ENCODE measurements around the gene FADS2. TPM values are rescaled to one million over a fixed set of nuclear protein-coding genes. Genes with fewer than 3 reads are reported as not detected.
"Not testable (repeated sequence)": the region's sequence is repeated elsewhere in the genome, so short reads cannot be mapped to it uniquely, and the experiment has no call there.

The FADS2 gene
- total and polyA plus RNA-seq, 2 donors = 11.2 to 39.5 TPM

DNA sequence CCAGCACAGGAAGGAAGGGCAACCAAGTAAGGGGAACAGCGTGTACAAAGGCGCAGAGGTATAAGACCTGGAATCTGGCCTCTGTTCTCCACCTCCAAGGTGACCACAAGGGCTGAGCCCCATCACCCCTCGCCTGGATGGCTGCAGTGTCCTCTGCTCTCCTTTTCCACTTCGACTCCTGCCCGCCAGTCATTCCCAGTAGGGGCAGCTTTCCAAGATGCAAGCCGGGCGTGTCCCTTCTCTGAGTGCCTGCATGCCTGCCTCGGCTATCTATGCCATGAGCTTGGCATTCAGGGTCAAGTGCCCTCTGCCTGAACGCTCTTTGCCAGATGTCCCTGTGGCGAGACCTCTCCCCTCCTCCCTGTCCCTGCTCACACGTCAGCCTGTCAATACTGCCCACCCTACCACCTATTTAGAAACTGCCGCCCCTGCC is 46.3 kb downstream of the FADS2 start:
- no peaks in the 10 kb centered on the region for H3K9me3 ChIP-seq (ENCODE audit: control insufficient read depth in 2 of 2, insufficient read depth in 1 of 2, low read length in 1 of 2)
- H3K36me3 ChIP-seq (ENCODE audit: control insufficient read depth in 2 of 2, insufficient read depth in 2 of 2, low read length in 1 of 2) = no peaks in the 10 kb centered on the region
- no peak for DNase-seq (ENCODE audit: low read depth in 6 of 9, low spot score in 9 of 9)
- H3K27ac ChIP-seq (ENCODE audit: low read depth in 1 of 2, low read length in 1 of 2) = no peak overlapping the region
- WGBS = 96% methylated on average over 12 of the region's 12 CpGs
- H3K27me3 ChIP-seq (ENCODE audit: control insufficient read depth in 2 of 2, insufficient read depth in 1 of 2, low read length in 1 of 2) = peaks cover 0 to 13% of the 10 kb centered on the region in 2 donors
- H3K4me3 ChIP-seq (ENCODE audit: low read length in 2 of 2) = no peak overlapping the region
- peaks cover 0 to 13% of the 10 kb centered on the region in 2 donors for H3K4me1 ChIP-seq (ENCODE audit: control insufficient read depth in 2 of 2, insufficient read depth in 2 of 2, low read length in 2 of 2)

GRCh38 chr11:61874853-61875252 is 46.8 kb downstream of the FADS2 start:
- Histone ChIP-seq H3K36me3 (ENCODE audit: control insufficient read depth in 2 of 2, insufficient read depth in 2 of 2, low read length in 1 of 2) (no peaks in the 10 kb centered on the region), H3K9me3 (ENCODE audit: control insufficient read depth in 2 of 2, insufficient read depth in 1 of 2, low read length in 1 of 2) (no peaks in the 10 kb centered on the region), H3K27ac (ENCODE audit: low read depth in 1 of 2, low read length in 1 of 2) (no peak overlapping the region), H3K4me1 (ENCODE audit: control insufficient read depth in 2 of 2, insufficient read depth in 2 of 2, low read length in 2 of 2) (peaks cover 0 to 13% of the 10 kb centered on the region in 2 donors), H3K27me3 (ENCODE audit: control insufficient read depth in 2 of 2, insufficient read depth in 1 of 2, low read length in 1 of 2) (peaks cover 0 to 13% of the 10 kb centered on the region in 2 donors), H3K4me3 (ENCODE audit: low read length in 2 of 2) (no peak overlapping the region)
- DNase-seq (ENCODE audit: low read depth in 6 of 9, low spot score in 9 of 9) = no peak
- 88% methylated on average over 3 of the region's 3 CpGs for WGBS

DNA sequence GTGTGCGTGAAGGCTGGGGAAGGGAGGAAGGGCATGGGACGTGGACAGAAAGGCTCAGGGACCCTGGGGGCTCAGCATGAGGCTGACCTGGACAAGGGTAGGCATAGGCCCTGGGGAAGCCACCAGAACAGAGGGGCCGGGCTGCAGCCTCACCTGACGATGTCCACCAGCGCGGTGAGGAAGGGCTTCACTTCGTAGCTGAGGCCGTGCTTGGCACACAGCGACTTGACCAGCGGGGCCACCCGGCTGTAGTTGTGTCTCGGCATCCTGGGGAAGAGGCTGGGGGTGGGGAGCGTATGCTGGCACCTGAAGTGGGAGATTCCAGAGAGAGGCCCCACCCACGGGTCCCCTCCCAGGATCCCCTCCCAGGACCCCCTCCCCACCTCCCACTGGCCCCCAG is 47.6 kb downstream of the FADS2 start:
- Histone ChIP-seq H3K9me3 (ENCODE audit: control insufficient read depth in 2 of 2, insufficient read depth in 1 of 2, low read length in 1 of 2) (no peaks in the 10 kb centered on the region), H3K4me3 (ENCODE audit: low read length in 2 of 2) (no peak overlapping the region), H3K4me1 (ENCODE audit: control insufficient read depth in 2 of 2, insufficient read depth in 2 of 2, low read length in 2 of 2) (peaks cover 0 to 12% of the 10 kb centered on the region in 2 donors), H3K36me3 (ENCODE audit: control insufficient read depth in 2 of 2, insufficient read depth in 2 of 2, low read length in 1 of 2) (no peaks in the 10 kb centered on the region), H3K27me3 (ENCODE audit: control insufficient read depth in 2 of 2, insufficient read depth in 1 of 2, low read length in 1 of 2) (peaks cover 0 to 9% of the 10 kb centered on the region in 2 donors), H3K27ac (ENCODE audit: low read depth in 1 of 2, low read length in 1 of 2) (no peak overlapping the region)
- WGBS = 97% methylated on average over 14 of the region's 14 CpGs
- no peak for DNase-seq (ENCODE audit: low read depth in 6 of 9, low spot score in 9 of 9)

GRCh38 chr11:61879152-61879551 is 51.1 kb downstream of the FADS2 start:
- H3K4me3 ChIP-seq (ENCODE audit: low read length in 2 of 2) = no peak overlapping the region
- no peaks in the 10 kb centered on the region for H3K9me3 ChIP-seq (ENCODE audit: control insufficient read depth in 2 of 2, insufficient read depth in 1 of 2, low read length in 1 of 2)
- H3K36me3 ChIP-seq (ENCODE audit: control insufficient read depth in 2 of 2, insufficient read depth in 2 of 2, low read length in 1 of 2) = no peaks in the 10 kb centered on the region
- DNase-seq (ENCODE audit: low read depth in 6 of 9, low spot score in 9 of 9) = no peak
- no peak overlapping the region for H3K27ac ChIP-seq (ENCODE audit: low read depth in 1 of 2, low read length in 1 of 2)
- 95% methylated on average over 7 of the region's 7 CpGs for WGBS
- H3K4me1 ChIP-seq (ENCODE audit: control insufficient read depth in 2 of 2, insufficient read depth in 2 of 2, low read length in 2 of 2) = peaks cover 0 to 2% of the 10 kb centered on the region in 2 donors
- no peaks in the 10 kb centered on the region for H3K27me3 ChIP-seq (ENCODE audit: control insufficient read depth in 2 of 2, insufficient read depth in 1 of 2, low read length in 1 of 2)

- no peak for DNase-seq (ENCODE audit: low read depth in 6 of 9, low spot score in 9 of 9)
- Histone ChIP-seq H3K27me3 (ENCODE audit: control insufficient read depth in 2 of 2, insufficient read depth in 1 of 2, low read length in 1 of 2) (no peaks in the 10 kb centered on the region), H3K4me1 (ENCODE audit: control insufficient read depth in 2 of 2, insufficient read depth in 2 of 2, low read length in 2 of 2) (peaks cover 0 to 2% of the 10 kb centered on the region in 2 donors), H3K9me3 (ENCODE audit: control insufficient read depth in 2 of 2, insufficient read depth in 1 of 2, low read length in 1 of 2) (no peaks in the 10 kb centered on the region), H3K36me3 (ENCODE audit: control insufficient read depth in 2 of 2, insufficient read depth in 2 of 2, low read length in 1 of 2) (no peaks in the 10 kb centered on the region), H3K4me3 (ENCODE audit: low read length in 2 of 2) (no peak overlapping the region), H3K27ac (ENCODE audit: low read depth in 1 of 2, low read length in 1 of 2) (no peak overlapping the region)
- WGBS = 94% methylated on average over 11 of the region's 11 CpGs
Measured at GRCh38 chr11:61880031-61880430, 51.9 kb downstream of the FADS2 start.

- Histone ChIP-seq H3K4me3 (ENCODE audit: low read length in 2 of 2) (no peak overlapping the region), H3K36me3 (ENCODE audit: control insufficient read depth in 2 of 2, insufficient read depth in 2 of 2, low read length in 1 of 2) (no peaks in the 10 kb centered on the region), H3K27me3 (ENCODE audit: control insufficient read depth in 2 of 2, insufficient read depth in 1 of 2, low read length in 1 of 2) (no peaks in the 10 kb centered on the region), H3K9me3 (ENCODE audit: control insufficient read depth in 2 of 2, insufficient read depth in 1 of 2, low read length in 1 of 2) (no peaks in the 10 kb centered on the region), H3K4me1 (ENCODE audit: control insufficient read depth in 2 of 2, insufficient read depth in 2 of 2, low read length in 2 of 2) (peaks cover 0 to 2% of the 10 kb centered on the region in 2 donors), H3K27ac (ENCODE audit: low read depth in 1 of 2, low read length in 1 of 2) (no peak overlapping the region)
- DNase-seq (ENCODE audit: low read depth in 6 of 9, low spot score in 9 of 9) = no peak
- WGBS = 83% methylated on average over 6 of the region's 6 CpGs
Measured at GRCh38 chr11:61880454-61880853, 52.4 kb downstream of the FADS2 start.

DNA sequence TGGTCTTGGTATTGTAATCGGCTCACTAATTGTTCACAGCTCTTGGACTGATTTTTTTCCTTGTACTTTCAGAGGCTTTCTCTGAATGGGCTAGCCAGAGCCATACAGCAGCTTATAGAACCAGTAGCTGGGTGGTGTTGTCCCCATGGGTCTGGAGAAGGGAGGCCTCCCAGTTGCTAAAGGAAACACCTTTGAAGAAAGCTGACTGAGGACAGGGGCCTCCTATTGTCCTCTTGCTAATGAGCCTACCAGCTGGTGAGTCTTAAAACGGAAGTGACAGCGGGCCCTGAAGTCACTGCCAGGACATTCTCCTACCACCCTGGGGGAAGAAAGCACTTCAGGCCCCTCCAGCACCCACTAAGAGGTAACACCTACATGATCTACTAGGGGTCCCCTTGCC is 53.3 kb downstream of the FADS2 start:
- Histone ChIP-seq H3K36me3 (ENCODE audit: control insufficient read depth in 2 of 2, insufficient read depth in 2 of 2, low read length in 1 of 2) (no peaks in the 10 kb centered on the region), H3K4me1 (ENCODE audit: control insufficient read depth in 2 of 2, insufficient read depth in 2 of 2, low read length in 2 of 2) (no peaks in the 10 kb centered on the region), H3K27ac (ENCODE audit: low read depth in 1 of 2, low read length in 1 of 2) (no peak overlapping the region), H3K27me3 (ENCODE audit: control insufficient read depth in 2 of 2, insufficient read depth in 1 of 2, low read length in 1 of 2) (no peaks in the 10 kb centered on the region), H3K9me3 (ENCODE audit: control insufficient read depth in 2 of 2, insufficient read depth in 1 of 2, low read length in 1 of 2) (no peaks in the 10 kb centered on the region), H3K4me3 (ENCODE audit: low read length in 2 of 2) (no peak overlapping the region)
- no peak for DNase-seq (ENCODE audit: low read depth in 6 of 9, low spot score in 9 of 9)
- WGBS = 91% methylated on average over 3 of the region's 3 CpGs

DNA sequence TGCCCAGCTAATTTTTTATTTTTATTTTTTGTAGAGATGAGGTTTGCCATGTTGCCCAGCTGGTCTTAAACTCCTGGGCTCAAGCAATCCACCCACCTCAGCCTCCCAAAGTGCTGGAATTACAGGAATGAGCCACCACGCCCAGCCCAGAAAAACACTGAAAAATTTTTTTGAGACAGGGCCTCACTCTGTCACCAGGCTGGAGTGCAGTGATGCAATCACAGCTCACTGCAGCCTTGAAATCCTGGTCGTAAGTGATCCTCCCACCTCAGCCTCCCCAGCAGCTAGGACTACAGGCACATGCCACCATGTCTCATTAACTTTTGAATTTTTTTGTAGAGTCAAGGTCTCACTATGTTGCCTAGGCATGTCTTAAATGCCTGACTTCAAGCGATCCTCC is 54.2 kb downstream of the FADS2 start:
- not testable (repeated sequence) for H3K27me3 ChIP-seq (ENCODE audit: control insufficient read depth in 2 of 2, insufficient read depth in 1 of 2, low read length in 1 of 2); H3K9me3 ChIP-seq (ENCODE audit: control insufficient read depth in 2 of 2, insufficient read depth in 1 of 2, low read length in 1 of 2); DNase-seq (ENCODE audit: low read depth in 6 of 9, low spot score in 9 of 9); H3K4me1 ChIP-seq (ENCODE audit: control insufficient read depth in 2 of 2, insufficient read depth in 2 of 2, low read length in 2 of 2); H3K27ac ChIP-seq (ENCODE audit: low read depth in 1 of 2, low read length in 1 of 2); H3K4me3 ChIP-seq (ENCODE audit: low read length in 2 of 2); H3K36me3 ChIP-seq (ENCODE audit: control insufficient read depth in 2 of 2, insufficient read depth in 2 of 2, low read length in 1 of 2)
- WGBS = 95% methylated on average over 3 of the region's 3 CpGs

DNA sequence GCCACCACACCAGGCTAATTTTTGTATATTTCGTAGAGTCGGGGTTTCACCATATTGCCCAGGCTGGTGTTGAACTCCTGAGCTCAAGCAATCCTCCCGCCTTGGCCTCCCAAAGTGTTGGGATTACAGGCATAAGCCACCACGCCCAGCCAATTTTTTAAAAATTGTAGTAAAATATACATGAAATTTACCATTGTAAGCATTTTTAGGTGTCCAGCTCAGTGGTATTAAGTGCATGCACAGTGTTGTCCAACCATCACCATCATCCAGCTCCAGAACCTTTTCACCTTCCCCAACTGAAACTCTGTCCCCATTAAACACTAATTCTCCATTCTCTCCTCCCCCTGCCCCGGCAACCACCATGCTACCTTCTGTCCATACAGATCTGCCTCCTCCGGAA is 54.8 kb downstream of the FADS2 start:
- Histone ChIP-seq H3K27me3 (ENCODE audit: control insufficient read depth in 2 of 2, insufficient read depth in 1 of 2, low read length in 1 of 2) (peaks cover 0 to 7% of the 10 kb centered on the region in 2 donors), H3K27ac (ENCODE audit: low read depth in 1 of 2, low read length in 1 of 2) (no peak overlapping the region), H3K9me3 (ENCODE audit: control insufficient read depth in 2 of 2, insufficient read depth in 1 of 2, low read length in 1 of 2) (peaks cover 0 to 4% of the 10 kb centered on the region in 2 donors), H3K36me3 (ENCODE audit: control insufficient read depth in 2 of 2, insufficient read depth in 2 of 2, low read length in 1 of 2) (no peaks in the 10 kb centered on the region), H3K4me1 (ENCODE audit: control insufficient read depth in 2 of 2, insufficient read depth in 2 of 2, low read length in 2 of 2) (no peaks in the 10 kb centered on the region), H3K4me3 (ENCODE audit: low read length in 2 of 2) (no peak overlapping the region)
- WGBS = 81% methylated on average over 6 of the region's 6 CpGs
- DNase-seq (ENCODE audit: low read depth in 6 of 9, low spot score in 9 of 9) = no peak

DNA sequence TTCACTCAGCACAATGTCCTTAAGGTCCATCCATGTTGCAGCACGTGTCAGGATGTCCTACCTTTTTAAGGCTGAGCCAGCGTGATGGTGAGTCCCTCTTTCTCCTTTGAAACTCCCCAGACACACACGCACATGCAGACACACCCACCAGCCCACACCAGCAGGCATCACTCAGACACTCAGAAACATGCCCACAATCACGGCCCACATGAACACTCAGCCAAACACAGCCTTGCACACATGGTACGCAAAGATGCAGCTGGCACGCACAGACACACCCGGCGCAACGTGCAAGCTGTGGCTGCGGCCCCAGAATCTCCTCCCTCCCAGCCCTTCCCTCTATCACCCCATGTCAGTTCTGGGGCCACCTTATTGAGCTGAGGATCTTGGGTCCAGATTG is 55.2 kb downstream of the FADS2 start:
- peaks cover 0 to 9% of the 10 kb centered on the region in 2 donors for H3K27me3 ChIP-seq (ENCODE audit: control insufficient read depth in 2 of 2, insufficient read depth in 1 of 2, low read length in 1 of 2)
- DNase-seq (ENCODE audit: low read depth in 6 of 9, low spot score in 9 of 9) = no peak
- 96% methylated on average over 10 of the region's 10 CpGs for WGBS
- no peaks in the 10 kb centered on the region for H3K36me3 ChIP-seq (ENCODE audit: control insufficient read depth in 2 of 2, insufficient read depth in 2 of 2, low read length in 1 of 2)
- peaks cover 0 to 4% of the 10 kb centered on the region in 2 donors for H3K9me3 ChIP-seq (ENCODE audit: control insufficient read depth in 2 of 2, insufficient read depth in 1 of 2, low read length in 1 of 2)
- H3K4me3 ChIP-seq (ENCODE audit: low read length in 2 of 2) = no peak overlapping the region
- H3K27ac ChIP-seq (ENCODE audit: low read depth in 1 of 2, low read length in 1 of 2) = no peak overlapping the region
- no peaks in the 10 kb centered on the region for H3K4me1 ChIP-seq (ENCODE audit: control insufficient read depth in 2 of 2, insufficient read depth in 2 of 2, low read length in 2 of 2)

Measured in thymus (tissue), 11 donors.